ENCODE results near the gene VAV1. TPM values are rescaled to one million over a fixed set of nuclear protein-coding genes. Genes with fewer than 3 reads are reported as not detected.

Gene VAV1
- total RNA-seq, 2 experiments from 2014 or later, result 122 to 125 TPM

DNA sequence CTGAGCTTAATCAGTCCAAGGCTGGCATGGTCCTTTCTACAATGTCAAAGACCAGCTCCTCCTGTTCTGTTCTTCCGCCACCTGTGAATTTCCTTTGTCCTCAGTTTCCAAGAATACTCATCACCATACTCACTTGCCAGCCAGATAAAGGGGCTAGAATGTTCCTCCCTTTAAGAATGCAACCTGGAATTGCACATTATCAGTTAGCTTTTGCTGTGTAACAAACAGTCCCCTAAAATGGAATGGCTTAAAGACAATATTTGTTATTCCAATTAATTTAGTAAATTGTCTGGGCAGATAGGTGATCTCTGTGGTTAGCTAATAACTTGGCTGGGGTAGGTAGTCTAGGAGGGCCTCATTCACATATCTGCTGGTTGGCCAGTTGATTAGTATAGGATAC lies 36.0 kb downstream of the VAV1 start:
- H3K27ac Mint-ChIP-seq, result no peak overlapping the region
- peaks cover 63% of the 10 kb centered on the region for H3K36me3 Mint-ChIP-seq (ENCODE audit: low read depth)
- ATAC-seq (no peak), DNase-seq (no peak)
- no peaks in the 10 kb centered on the region for H3K9me3 Mint-ChIP-seq (ENCODE audit: insufficient read depth)
- H3K27me3 Mint-ChIP-seq (ENCODE audit: low read depth), result no peaks in the 10 kb centered on the region
- peaks cover 51% of the 10 kb centered on the region for H3K4me1 Mint-ChIP-seq (ENCODE audit: low read depth)
- ChIA-PET POLR2A (interaction anchor here (1.2 kb wide), 1 partner anchor 15 kb away, joined by 4 read pairs; no protein-coding TSS in a partner anchor), CTCF (interaction anchor here (1.3 to 1.9 kb wide), 3 partner anchors 34 to 70 kb away, joined by 3 to 6 read pairs (median 4); no protein-coding TSS in a partner anchor)
- no peak overlapping the region for H3K4me3 Mint-ChIP-seq

DNA sequence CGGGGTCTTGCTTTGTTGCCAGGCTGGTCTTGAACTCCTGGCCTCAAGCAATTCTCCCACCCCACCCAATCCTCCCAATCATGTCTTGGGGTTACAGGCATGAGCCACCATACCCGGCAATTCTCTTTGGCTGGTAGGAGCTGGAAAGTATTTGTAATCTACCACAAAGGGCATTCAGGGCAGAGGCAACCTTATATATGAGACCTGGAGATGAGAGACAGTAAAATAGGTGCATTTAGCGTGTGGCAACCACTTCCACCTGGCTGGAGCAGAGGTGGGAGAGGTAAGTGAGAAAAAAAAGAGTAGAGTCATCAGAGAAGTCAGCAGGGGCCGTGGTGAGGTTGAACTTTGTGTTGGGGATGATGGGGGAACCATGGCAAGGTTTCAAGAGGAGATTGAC lies 36.8 kb downstream of the VAV1 start:
- Mint-ChIP-seq H3K9me3 (ENCODE audit: insufficient read depth) (no peaks in the 10 kb centered on the region), H3K27me3 (ENCODE audit: low read depth) (no peaks in the 10 kb centered on the region), H3K4me3 (no peak overlapping the region), H3K27ac (peak overlapping the region; percentile 3), H3K36me3 (ENCODE audit: low read depth) (peaks cover 56% of the 10 kb centered on the region), H3K4me1 (ENCODE audit: low read depth) (peaks cover 53% of the 10 kb centered on the region)
- ChIA-PET CTCF (interaction anchor here (1.9 kb wide), 1 partner anchor 40 kb away, joined by 6 read pairs; no protein-coding TSS in a partner anchor), POLR2A (interaction anchor here (1.2 kb wide), 1 partner anchor 14 kb away, joined by 4 read pairs; no protein-coding TSS in a partner anchor)
- no peak for ATAC-seq
- DNase-seq, result no peak

DNA sequence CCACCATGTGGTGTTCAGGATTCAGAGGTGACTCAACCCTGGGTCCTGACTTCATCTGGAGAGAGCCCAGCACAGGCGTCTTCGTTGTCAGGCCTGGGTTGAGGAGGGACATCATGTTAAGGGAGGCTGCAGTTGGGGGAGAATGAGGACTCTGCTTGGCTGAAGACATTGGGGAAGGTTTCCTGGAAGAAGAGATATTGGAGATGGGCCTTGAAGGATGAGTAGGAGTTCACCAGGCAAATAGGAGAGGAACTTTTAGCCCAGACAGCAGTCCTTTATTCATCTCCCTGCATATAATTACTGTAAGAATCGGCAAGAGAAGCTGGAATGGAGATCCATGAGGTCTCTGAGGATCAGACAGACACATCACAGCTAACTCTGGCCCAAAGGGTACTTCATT lies 38.9 kb downstream of the VAV1 start:
- CTCF ChIA-PET, result interaction anchor here (1.2 kb wide), 1 partner anchor 73 kb away, joined by 3 read pairs; no protein-coding TSS in a partner anchor
- Mint-ChIP-seq H3K27me3 (ENCODE audit: low read depth) (no peaks in the 10 kb centered on the region), H3K4me3 (no peak overlapping the region), H3K9me3 (ENCODE audit: insufficient read depth) (no peaks in the 10 kb centered on the region), H3K36me3 (ENCODE audit: low read depth) (peaks cover 58% of the 10 kb centered on the region), H3K27ac (peak overlapping the region; percentile 16), H3K4me1 (ENCODE audit: low read depth) (peaks cover 66% of the 10 kb centered on the region)
- DNase-seq (no peak), ATAC-seq (no peak)
- POLR2A ChIA-PET, result no interaction called here

DNA sequence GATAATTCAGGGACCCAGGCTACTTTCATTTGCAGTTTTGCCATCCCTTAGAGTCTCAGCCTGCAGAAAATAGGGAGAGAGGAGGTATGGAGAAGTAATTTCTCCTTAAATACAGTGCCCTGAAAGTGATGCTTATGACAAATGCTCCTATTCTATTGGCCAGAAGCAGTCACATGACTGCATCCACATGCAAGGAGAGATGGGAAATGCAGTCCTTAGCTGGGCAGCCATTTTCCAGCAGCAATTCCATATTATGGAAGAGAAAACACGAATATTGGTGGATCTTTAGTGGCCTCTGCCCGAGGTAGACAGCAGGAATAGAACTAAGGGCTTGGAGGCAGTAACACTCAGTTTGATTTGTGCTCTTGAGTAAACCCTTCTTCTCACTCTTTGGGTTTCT lies 39.4 kb downstream of the VAV1 start:
- H3K4me1 Mint-ChIP-seq (ENCODE audit: low read depth), result peaks cover 64% of the 10 kb centered on the region
- peak overlapping the region; percentile 16 for H3K27ac Mint-ChIP-seq

DNA sequence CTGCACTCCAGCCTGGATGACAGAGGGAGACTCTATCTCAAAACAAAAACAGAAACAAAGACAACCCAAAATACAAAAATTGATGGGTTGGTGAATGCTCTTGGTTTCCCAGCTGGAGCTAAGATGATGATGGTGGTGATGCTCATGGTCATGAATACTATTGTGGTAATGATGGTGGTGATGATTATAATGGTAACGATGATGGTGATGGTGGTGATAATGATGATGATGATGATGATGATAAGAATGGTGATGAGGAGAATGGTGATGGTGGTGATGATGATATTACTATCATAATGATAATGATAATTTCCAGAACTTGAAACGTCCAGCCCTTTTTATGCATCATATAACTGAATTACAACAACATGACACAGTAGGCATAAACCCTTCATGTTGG lies 40.1 kb downstream of the VAV1 start:
- no peak for ATAC-seq
- CTCF ChIA-PET, result interaction anchor here (1.3 to 2.9 kb wide), 4 partner anchors 10 to 75 kb away, joined by 5 to 26 read pairs (median 9); partner anchors contain the start of genes GPR108 and VAV1
- Mint-ChIP-seq H3K27me3 (ENCODE audit: low read depth) (no peaks in the 10 kb centered on the region), H3K27ac (no peak overlapping the region), H3K9me3 (ENCODE audit: insufficient read depth) (no peaks in the 10 kb centered on the region), H3K4me3 (no peak overlapping the region), H3K4me1 (ENCODE audit: low read depth) (peaks cover 66% of the 10 kb centered on the region), H3K36me3 (ENCODE audit: low read depth) (peaks cover 55% of the 10 kb centered on the region)
- POLR2A ChIA-PET, result interaction anchor here (1.0 kb wide), 1 partner anchor 331 kb away, joined by 3 read pairs; the partner anchor contains the start of gene DENND1C
- no peak for DNase-seq

More for the DNA sequence above, 39.4 kb downstream of the VAV1 start:
- ATAC-seq (no peak), DNase-seq (no peak)
- H3K4me3 Mint-ChIP-seq, result no peak overlapping the region
- ChIA-PET POLR2A (no interaction called here), CTCF (interaction anchor here (1.2 to 2.9 kb wide), 3 partner anchors 10 to 73 kb away, joined by 3 to 26 read pairs (median 10); no protein-coding TSS in a partner anchor)
- no peaks in the 10 kb centered on the region for H3K9me3 Mint-ChIP-seq (ENCODE audit: insufficient read depth)
- H3K36me3 Mint-ChIP-seq (ENCODE audit: low read depth), result peaks cover 56% of the 10 kb centered on the region
- no peaks in the 10 kb centered on the region for H3K27me3 Mint-ChIP-seq (ENCODE audit: low read depth)

DNA sequence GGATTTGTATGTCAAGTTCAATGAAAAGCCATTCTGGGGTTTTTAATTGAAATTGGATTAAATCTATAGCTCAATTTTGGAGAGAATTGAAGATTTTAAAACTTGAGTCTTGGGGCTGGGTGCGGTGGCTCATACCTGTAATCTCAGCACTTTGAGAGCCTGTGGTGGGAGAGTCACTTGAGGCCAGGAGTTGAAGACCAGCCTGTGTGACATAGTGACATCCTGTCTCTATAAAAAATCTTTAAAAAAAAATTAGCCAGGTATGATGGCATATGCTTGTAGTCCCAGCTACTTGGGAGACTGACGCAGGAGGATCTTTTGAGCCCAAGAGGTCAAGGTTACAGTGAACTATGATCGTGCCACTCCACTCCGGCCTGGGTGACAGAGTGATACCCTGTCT lies 41.2 kb downstream of the VAV1 start:
- no peaks in the 10 kb centered on the region for H3K9me3 Mint-ChIP-seq (ENCODE audit: insufficient read depth)
- H3K27me3 Mint-ChIP-seq (ENCODE audit: low read depth), result no peaks in the 10 kb centered on the region
- peaks cover 61% of the 10 kb centered on the region for H3K4me1 Mint-ChIP-seq (ENCODE audit: low read depth)
- DNase-seq, result no peak
- H3K36me3 Mint-ChIP-seq (ENCODE audit: low read depth), result peaks cover 57% of the 10 kb centered on the region
- ChIA-PET POLR2A (interaction anchor here (0.6 to 1.2 kb wide), 2 partner anchors 14 to 49 kb away, joined by 3 to 4 read pairs; no protein-coding TSS in a partner anchor), CTCF (interaction anchor here (1.3 to 2.9 kb wide), 4 partner anchors 11 to 76 kb away, joined by 5 to 26 read pairs (median 9); partner anchors contain the start of genes GPR108 and VAV1)
- no peak overlapping the region for H3K4me3 Mint-ChIP-seq
- ATAC-seq, result no peak
- peak overlapping the region; percentile 63 for H3K27ac Mint-ChIP-seq

DNA sequence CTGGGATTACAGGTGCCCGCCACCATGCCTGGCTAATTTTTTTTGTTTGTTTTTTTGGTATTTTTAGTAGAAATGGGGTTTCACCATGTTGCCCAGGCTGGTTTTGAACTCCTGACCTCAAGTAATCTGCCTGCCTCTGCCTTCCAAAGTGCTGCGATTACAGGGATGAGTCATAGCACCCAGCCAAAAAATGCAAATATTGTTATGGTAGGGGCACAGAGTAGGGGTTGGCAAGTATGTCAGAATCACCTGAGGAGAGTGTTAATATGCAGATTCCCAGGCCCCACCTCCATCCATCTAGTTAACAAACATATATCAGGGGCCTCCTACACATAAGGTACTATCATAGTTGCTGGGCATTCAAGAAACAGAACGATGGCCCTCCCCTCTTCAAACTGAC lies 44.7 kb downstream of the VAV1 start:
- DNase-seq, result no peak
- Mint-ChIP-seq H3K36me3 (ENCODE audit: low read depth) (peaks cover 60% of the 10 kb centered on the region), H3K27ac (peak overlapping the region; percentile 65), H3K4me3 (no peak overlapping the region), H3K9me3 (ENCODE audit: insufficient read depth) (peaks cover 15% of the 10 kb centered on the region), H3K27me3 (ENCODE audit: low read depth) (no peaks in the 10 kb centered on the region), H3K4me1 (ENCODE audit: low read depth) (peaks cover 40% of the 10 kb centered on the region)
- POLR2A ChIA-PET, result no interaction called here
- CTCF ChIA-PET, result no interaction called here
- ATAC-seq, result no peak

DNA sequence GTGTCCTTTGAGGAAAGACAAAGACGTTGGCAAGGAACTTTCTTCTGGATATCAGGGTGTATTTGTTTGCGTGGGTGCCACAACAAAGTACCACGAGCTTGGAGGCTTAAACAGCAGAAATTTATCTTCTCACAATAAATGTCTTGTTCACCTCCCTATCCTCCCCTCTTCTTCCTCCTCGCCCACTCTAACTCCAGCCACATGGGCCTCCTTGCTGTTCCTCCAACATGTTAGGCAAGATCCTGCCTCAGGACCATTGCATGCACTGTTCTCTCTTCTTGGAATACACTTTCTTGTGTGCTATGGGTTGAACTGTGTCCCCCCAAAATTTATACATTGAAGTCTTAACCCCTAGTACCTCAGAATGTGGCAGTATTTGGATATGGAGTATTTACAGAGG lies 45.7 kb downstream of the VAV1 start:
- POLR2A ChIA-PET, result no interaction called here
- Mint-ChIP-seq H3K27ac (no peak overlapping the region), H3K4me3 (no peak overlapping the region), H3K27me3 (ENCODE audit: low read depth) (no peaks in the 10 kb centered on the region), H3K36me3 (ENCODE audit: low read depth) (peaks cover 49% of the 10 kb centered on the region), H3K9me3 (ENCODE audit: insufficient read depth) (peaks cover 15% of the 10 kb centered on the region), H3K4me1 (ENCODE audit: low read depth) (peaks cover 30% of the 10 kb centered on the region)
- DNase-seq, result no peak
- ATAC-seq, result no peak
- CTCF ChIA-PET, result no interaction called here

DNA sequence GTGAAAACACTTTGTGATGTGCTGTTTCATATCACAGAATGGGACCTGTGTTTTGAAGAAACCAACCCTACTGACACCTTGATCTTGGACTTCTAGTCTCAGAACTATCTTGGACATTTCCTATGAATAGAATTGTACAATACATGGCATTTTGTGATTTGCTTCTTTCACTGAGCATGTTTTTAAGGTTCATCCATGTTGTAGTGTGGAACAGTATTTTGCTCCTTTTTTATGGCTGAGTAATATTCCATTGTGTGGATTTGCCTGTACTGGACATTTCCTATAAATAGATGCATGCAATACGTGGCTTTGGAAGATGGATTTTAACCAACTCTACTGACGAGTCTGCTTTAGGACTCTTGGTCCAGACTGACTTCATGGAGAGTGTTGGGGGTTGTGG lies 46.8 kb downstream of the VAV1 start:
- Mint-ChIP-seq H3K9me3 (ENCODE audit: insufficient read depth) (peaks cover 15% of the 10 kb centered on the region), H3K27ac (no peak overlapping the region), H3K4me3 (no peak overlapping the region), H3K27me3 (ENCODE audit: low read depth) (no peaks in the 10 kb centered on the region), H3K36me3 (ENCODE audit: low read depth) (peaks cover 58% of the 10 kb centered on the region), H3K4me1 (ENCODE audit: low read depth) (peaks cover 19% of the 10 kb centered on the region)
- ChIA-PET POLR2A (no interaction called here), CTCF (no interaction called here)
- ATAC-seq (no peak), DNase-seq (no peak)

DNA sequence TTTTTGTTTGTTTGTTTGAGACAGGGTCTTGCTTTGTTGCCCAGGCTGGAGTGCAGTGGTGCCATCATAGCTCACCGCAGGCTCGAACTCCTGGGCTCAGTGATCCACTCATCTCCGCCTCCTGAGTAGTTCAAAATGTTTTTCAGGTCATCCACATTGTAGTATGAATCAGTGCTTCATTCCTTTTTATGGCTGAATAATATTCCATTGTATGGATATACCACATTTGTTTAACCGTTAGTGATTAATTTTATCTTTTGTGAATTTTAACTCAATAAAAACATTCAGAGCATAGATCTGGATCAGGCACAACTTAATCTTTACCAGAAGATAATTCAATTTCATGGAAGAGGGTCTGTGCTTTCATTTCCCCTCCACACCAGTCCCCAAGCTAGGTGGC lies 47.7 kb downstream of the VAV1 start:
- ChIA-PET POLR2A (interaction anchor here (1.1 kb wide), 1 partner anchor 18 kb away, joined by 4 read pairs; no protein-coding TSS in a partner anchor), CTCF (no interaction called here)

DNA sequence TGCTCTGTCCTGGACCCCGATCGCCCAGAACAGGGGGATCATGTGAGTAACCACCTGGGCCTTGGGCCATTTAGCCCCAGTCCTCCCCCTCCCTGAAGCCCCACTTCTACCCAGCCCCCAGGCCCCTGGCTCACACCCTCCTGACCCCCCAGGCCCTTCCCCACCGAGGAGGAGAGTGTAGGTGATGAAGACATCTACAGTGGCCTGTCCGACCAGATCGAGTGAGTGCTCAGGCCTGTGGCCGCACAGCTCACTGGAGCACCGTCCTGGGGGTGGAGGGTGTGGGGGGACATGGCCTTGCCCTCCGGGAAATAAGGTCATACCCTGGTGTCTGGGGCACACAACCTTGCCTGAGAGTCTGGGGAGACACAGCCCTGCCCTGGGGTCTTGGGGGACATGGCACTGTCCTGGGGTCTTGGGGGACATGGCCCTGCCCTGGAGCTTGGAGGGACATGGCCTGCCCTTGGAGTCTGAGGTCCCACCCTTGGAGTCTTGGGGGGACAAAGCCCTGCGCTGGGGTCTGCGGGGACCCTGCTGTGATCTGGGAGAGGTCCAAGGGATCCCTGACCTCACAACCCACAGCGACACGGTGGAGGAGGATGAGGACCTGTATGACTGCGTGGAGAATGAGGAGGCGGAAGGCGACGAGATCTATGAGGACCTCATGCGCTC lies 49.3 kb downstream of the VAV1 start:
- H3K9me3 Mint-ChIP-seq (ENCODE audit: insufficient read depth), result peaks cover 15% of the 10 kb centered on the region
- no peak overlapping the region for H3K27ac Mint-ChIP-seq
- no peaks in the 10 kb centered on the region for H3K27me3 Mint-ChIP-seq (ENCODE audit: low read depth)
- H3K4me3 Mint-ChIP-seq, result no peak overlapping the region
- DNase-seq, result no peak
- no peak for ATAC-seq
- ChIA-PET POLR2A (interaction anchor here (0.7 kb wide), 1 partner anchor 124 kb away, joined by 3 read pairs; no protein-coding TSS in a partner anchor), CTCF (no interaction called here)
- peaks cover 3% of the 10 kb centered on the region for H3K4me1 Mint-ChIP-seq (ENCODE audit: low read depth)
- peaks cover 60% of the 10 kb centered on the region for H3K36me3 Mint-ChIP-seq (ENCODE audit: low read depth)

More for the DNA sequence above, 47.7 kb downstream of the VAV1 start:
- Mint-ChIP-seq H3K4me3 (no peak overlapping the region), H3K27me3 (ENCODE audit: low read depth) (no peaks in the 10 kb centered on the region), H3K9me3 (ENCODE audit: insufficient read depth) (peaks cover 15% of the 10 kb centered on the region), H3K27ac (no peak overlapping the region), H3K4me1 (ENCODE audit: low read depth) (peaks cover 13% of the 10 kb centered on the region), H3K36me3 (ENCODE audit: low read depth) (peaks cover 66% of the 10 kb centered on the region)
- ATAC-seq (no peak), DNase-seq (no peak)

DNA sequence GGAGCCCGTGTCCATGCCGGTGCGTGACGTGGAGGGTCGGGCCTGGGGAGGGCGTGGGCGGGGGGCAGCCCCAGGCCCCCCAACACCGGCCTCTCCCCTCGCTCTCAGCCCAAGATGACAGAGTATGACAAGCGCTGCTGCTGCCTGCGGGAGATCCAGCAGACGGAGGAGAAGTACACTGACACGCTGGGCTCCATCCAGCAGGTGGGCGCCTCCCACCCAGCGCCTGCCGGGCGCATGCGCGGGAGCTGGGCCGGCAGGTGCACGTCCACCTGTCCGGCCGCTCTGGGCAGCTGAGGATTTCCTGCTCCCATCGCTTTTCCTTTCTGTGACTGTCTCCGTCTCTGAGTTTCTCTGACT lies 49.8 kb downstream of the VAV1 start:
- Mint-ChIP-seq H3K4me1 (ENCODE audit: low read depth) (peaks cover 3% of the 10 kb centered on the region), H3K9me3 (ENCODE audit: insufficient read depth) (peaks cover 15% of the 10 kb centered on the region), H3K4me3 (no peak overlapping the region), H3K36me3 (ENCODE audit: low read depth) (peaks cover 62% of the 10 kb centered on the region), H3K27me3 (ENCODE audit: low read depth) (no peaks in the 10 kb centered on the region), H3K27ac (no peak overlapping the region)
- ATAC-seq (no peak), DNase-seq (no peak)
- ChIA-PET CTCF (no interaction called here), POLR2A (no interaction called here)

Data from activated CD8-positive, alpha-beta T cell treated with anti-CD3 and anti-CD28 coated beads, Interleukin-2, amount 10 ng/mL, durations not matched to agents 7 days and 5 days (primary cell).